Fibroblast of lung (primary cell): ENCODE results near the gene TBC1D14. TPM values are rescaled to one million over a fixed set of nuclear protein-coding genes. Genes with fewer than 3 reads are reported as not detected.

Experiments
- DNase-seq, 2 donors: peaks; one replicate each; pipeline versions ENCODE4 v3.0.0 to v3.0.0-alpha.2; 2010; ENCODE audit warnings: low read depth in 2 of 2
- H2AFZ ChIP-seq: 2 replicates; pipeline ENCODE4 v1.5.1; 2012; ENCODE audit warnings: low read length, control low read depth, inconsistent platforms
- H3K27ac ChIP-seq: 2 replicates; pipeline ENCODE4 v1.5.1; 2011; ENCODE audit warnings: low read length, control low read depth; ENCODE audit not compliant: insufficient read depth
- H3K27me3 ChIP-seq: 2 replicates; pipeline ENCODE4 v1.5.1; 2011; ENCODE audit warnings: mild to moderate bottlenecking, low read length; ENCODE audit not compliant: control insufficient read depth, insufficient read depth
- H3K36me3 ChIP-seq: 2 replicates; pipeline ENCODE4 v1.5.1; 2011; ENCODE audit warnings: low read length; ENCODE audit not compliant: control insufficient read depth, insufficient read depth
- H3K4me1 ChIP-seq: 2 replicates; pipeline ENCODE4 v1.5.1; 2011; ENCODE audit warnings: low read length; ENCODE audit not compliant: control insufficient read depth, insufficient read depth; ENCODE audit errors: extremely low read depth
- H3K4me2 ChIP-seq: 2 replicates; pipeline ENCODE4 v1.5.1; 2011; ENCODE audit warnings: low read length, control low read depth; ENCODE audit not compliant: insufficient read depth; ENCODE audit errors: extremely low read depth
- H3K4me3 ChIP-seq, 4 experiments: fragments of 200-600 bp in 1 of 4; sonication (generic) in 1 of 4; replicated peaks in 1 of 4; 2 replicates each; pipeline ENCODE4 v1.5.1; 2011 to 2016; ENCODE audit warnings: low read length in 4 of 4, low read depth in 3 of 4, mild to moderate bottlenecking in 3 of 4, control low read depth in 2 of 4, inconsistent platforms in 1 of 4, mixed read lengths in 1 of 4; ENCODE audit not compliant: insufficient read depth in 1 of 4; ENCODE audit errors: control extremely low read depth in 1 of 4
- H3K79me2 ChIP-seq: 2 replicates; pipeline ENCODE4 v1.5.1; 2012; ENCODE audit warnings: mild to moderate bottlenecking, low read length, inconsistent platforms; ENCODE audit not compliant: control insufficient read depth, insufficient read depth
- H3K9ac ChIP-seq: 2 replicates; pipeline ENCODE4 v1.5.1; 2011; ENCODE audit warnings: mild to moderate bottlenecking, low read length, control low read depth; ENCODE audit not compliant: insufficient read depth
- H3K9me3 ChIP-seq: 2 replicates; pipeline ENCODE4 v1.5.1; 2012; ENCODE audit warnings: low read depth, low read length; ENCODE audit not compliant: control insufficient read depth, insufficient read depth
- H4K20me1 ChIP-seq: 2 replicates; pipeline ENCODE4 v1.5.1; 2011; ENCODE audit warnings: low read length; ENCODE audit not compliant: control insufficient read depth, insufficient read depth; ENCODE audit errors: extremely low read depth
- EZH2 ChIP-seq: IDR thresholded peaks from 2 replicates; pipeline ENCODE4 v1.5.1; 2012; ENCODE audit warnings: low read length, control low read depth, mild to moderate bottlenecking; ENCODE audit errors: missing control alignments
- polyA plus RNA-seq, 2 donors: library from polyadenylated mRNA; depleted of rRNA in 1 of 2; stranded (reverse) in 1 of 2; unstranded in 1 of 2; fragments of >200 nt; gene quantifications; 2 replicates each; pipeline ENCODE4 v1.2.1, GENCODE V29; 2011 to 2012; ENCODE audit warnings: missing spikeins in 1 of 2
- total RNA-seq: library from RNA; depleted of rRNA; stranded (reverse); fragments of >200 nt; gene quantifications from 2 replicates; pipeline ENCODE4 v1.2.1, GENCODE V29; 2014
- TF ChIP-seq, protein P1 (sequence below), 2 donors: IDR thresholded peaks in 1 of 2; conservative IDR thresholded peaks in 1 of 2; 1 replicate in 1 of 2; 2 replicates in 1 of 2; pipeline ENCODE4 v1.5.1; 2011 to 2012; ENCODE audit warnings: low read length in 2 of 2, control low read depth in 1 of 2, inconsistent platforms in 1 of 2, low read depth in 1 of 2, mild to moderate bottlenecking in 1 of 2

Gene TBC1D14
- total and polyA plus RNA-seq, 2 donors (not counting 1 experiment from before 2014, with no cell fraction given): 26.9 to 37.7 TPM

GRCh38 chr4:6968496-6968895 lies 58.9 kb downstream of the TBC1D14 start:
- no peaks in the 10 kb centered on the region for H3K27me3 ChIP-seq
- H3K9ac ChIP-seq: no peak overlapping the region
- no peaks in the 10 kb centered on the region for H3K79me2 ChIP-seq
- no peaks in the 10 kb centered on the region for H3K36me3 ChIP-seq
- TF ChIP-seq, protein P1, sequence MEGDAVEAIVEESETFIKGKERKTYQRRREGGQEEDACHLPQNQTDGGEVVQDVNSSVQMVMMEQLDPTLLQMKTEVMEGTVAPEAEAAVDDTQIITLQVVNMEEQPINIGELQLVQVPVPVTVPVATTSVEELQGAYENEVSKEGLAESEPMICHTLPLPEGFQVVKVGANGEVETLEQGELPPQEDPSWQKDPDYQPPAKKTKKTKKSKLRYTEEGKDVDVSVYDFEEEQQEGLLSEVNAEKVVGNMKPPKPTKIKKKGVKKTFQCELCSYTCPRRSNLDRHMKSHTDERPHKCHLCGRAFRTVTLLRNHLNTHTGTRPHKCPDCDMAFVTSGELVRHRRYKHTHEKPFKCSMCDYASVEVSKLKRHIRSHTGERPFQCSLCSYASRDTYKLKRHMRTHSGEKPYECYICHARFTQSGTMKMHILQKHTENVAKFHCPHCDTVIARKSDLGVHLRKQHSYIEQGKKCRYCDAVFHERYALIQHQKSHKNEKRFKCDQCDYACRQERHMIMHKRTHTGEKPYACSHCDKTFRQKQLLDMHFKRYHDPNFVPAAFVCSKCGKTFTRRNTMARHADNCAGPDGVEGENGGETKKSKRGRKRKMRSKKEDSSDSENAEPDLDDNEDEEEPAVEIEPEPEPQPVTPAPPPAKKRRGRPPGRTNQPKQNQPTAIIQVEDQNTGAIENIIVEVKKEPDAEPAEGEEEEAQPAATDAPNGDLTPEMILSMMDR (conservative IDR thresholded peaks at IDR 0.05 in 1 of 2, IDR thresholded peaks at IDR 0.05 in 1 of 2; ENCODE audit: low read depth in 1 of 2, low read length in 2 of 2): no peak
- no peak for TF ChIP-seq EZH2
- H3K4me2 ChIP-seq: no peak overlapping the region
- H3K9me3 ChIP-seq: no peaks in the 10 kb centered on the region
- H3K4me3 ChIP-seq: no peak overlapping the region
- H2AFZ ChIP-seq: no peak overlapping the region
- H4K20me1 ChIP-seq: no peaks in the 10 kb centered on the region
- no peaks in the 10 kb centered on the region for H3K4me1 ChIP-seq
- no peak for DNase-seq
- no peak overlapping the region for H3K27ac ChIP-seq

GRCh38 chr4:6969826-6970800 lies 60.5 kb downstream of the TBC1D14 start:
- Histone ChIP-seq H3K36me3 (no peaks in the 10 kb centered on the region), H3K4me1 (no peaks in the 10 kb centered on the region), H3K9me3 (no peaks in the 10 kb centered on the region), H3K9ac (no peak overlapping the region), H3K79me2 (no peaks in the 10 kb centered on the region), H3K27ac (no peak overlapping the region), H3K27me3 (no peaks in the 10 kb centered on the region), H3K4me2 (no peak overlapping the region), H3K4me3 (no peak overlapping the region), H2AFZ (no peak overlapping the region), H4K20me1 (no peaks in the 10 kb centered on the region)
- TF ChIP-seq EZH2: no peak
- TF ChIP-seq, protein P1 (conservative IDR thresholded peaks at IDR 0.05 in 1 of 2, IDR thresholded peaks at IDR 0.05 in 1 of 2; ENCODE audit: low read depth in 1 of 2, low read length in 2 of 2): no peak
- DNase-seq: no peak

DNA sequence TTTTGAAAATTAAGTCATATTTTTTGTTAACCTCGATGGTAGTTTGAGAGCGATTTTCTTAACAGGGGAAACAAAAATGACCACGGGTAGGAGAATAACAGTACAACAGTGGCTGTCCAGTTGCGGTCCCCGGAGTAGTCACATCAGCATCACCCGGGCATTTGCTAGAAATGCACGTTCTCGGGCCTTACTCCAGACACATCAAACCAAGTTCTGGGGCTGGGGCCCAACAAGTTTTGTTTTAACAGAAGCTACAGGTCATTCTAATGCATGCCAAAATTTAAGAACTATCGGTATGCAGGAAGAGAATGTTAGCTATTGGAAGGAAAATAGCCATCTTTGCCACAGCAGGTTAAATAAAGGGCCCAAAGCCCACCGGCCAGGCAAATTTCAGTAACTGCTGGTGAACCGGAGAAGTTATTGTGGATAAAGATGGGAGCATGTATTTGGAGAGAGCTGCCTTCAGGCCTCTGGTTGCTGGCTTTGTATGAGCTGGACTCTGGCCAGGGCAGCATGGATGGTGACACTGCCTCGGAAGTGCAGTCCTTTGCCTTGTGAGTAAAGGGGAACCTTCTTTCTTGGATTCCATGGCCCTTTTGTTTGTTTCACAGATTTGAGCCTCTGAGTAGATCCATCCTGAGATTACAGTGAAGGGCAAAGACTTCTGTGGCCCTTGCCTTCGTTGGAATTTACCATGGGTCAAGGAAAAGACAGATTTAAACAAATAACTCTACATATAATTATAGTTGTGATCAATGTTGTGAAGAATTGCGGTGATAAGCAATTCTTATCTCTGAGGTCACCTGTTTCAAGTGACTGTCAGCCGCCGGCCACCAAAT lies 62.1 kb downstream of the TBC1D14 start:
- Histone ChIP-seq H3K9ac (no peak overlapping the region), H3K79me2 (no peaks in the 10 kb centered on the region), H3K9me3 (no peaks in the 10 kb centered on the region), H3K27me3 (no peaks in the 10 kb centered on the region), H3K4me2 (no peak overlapping the region), H3K36me3 (no peaks in the 10 kb centered on the region), H3K4me3 (no peak overlapping the region), H3K27ac (no peak overlapping the region), H2AFZ (no peak overlapping the region), H3K4me1 (no peaks in the 10 kb centered on the region), H4K20me1 (no peaks in the 10 kb centered on the region)
- TF ChIP-seq, protein P1 (conservative IDR thresholded peaks at IDR 0.05 in 1 of 2, IDR thresholded peaks at IDR 0.05 in 1 of 2; ENCODE audit: low read depth in 1 of 2, low read length in 2 of 2): no peak
- TF ChIP-seq EZH2: no peak
- no peak for DNase-seq
